Measurements from ENCODE around the gene MGAT4D. TPM values are rescaled to one million over a fixed set of nuclear protein-coding genes. Genes with fewer than 3 reads are reported as not detected.
"Not testable (repeated sequence)": the region's sequence is repeated elsewhere in the genome, so short reads cannot be mapped to it uniquely, and the experiment has no call there.

MGAT4D gene
- total and polyA plus RNA-seq, 10 of the 15 experiments (the other 5 are each of a cell fraction or from before 2014, with no cell fraction given), result not detected

DNA sequence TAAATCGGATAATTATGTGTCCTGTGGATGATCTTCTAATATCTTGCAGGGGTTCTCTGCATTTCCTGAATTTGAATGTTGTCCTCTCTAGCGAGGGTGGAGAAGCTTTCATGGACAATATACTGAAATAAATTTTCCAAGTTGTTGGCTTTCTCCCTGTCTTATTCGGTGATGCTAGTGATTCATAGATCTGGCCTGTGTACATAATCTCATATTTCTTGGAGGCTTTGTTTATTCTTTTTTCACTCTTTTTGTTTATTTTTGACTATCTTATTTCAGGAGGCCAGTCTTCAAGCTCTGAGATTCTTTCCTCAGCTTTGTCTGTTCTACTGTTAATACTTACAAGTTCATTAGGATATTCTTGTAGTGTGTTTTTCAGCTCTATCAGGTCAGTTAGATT lies 49.9 kb downstream of the MGAT4D start:
- no peak overlapping the region for H3K4me3 ChIP-seq
- SMC1A ChIA-PET (ENCODE audit: uncharacterized antibody, unreplicated experiment), result no interaction called here
- DNase-seq (ENCODE audit: low read depth, low spot score) (no peak), FAIRE-seq (no peak), ATAC-seq (no peak)
- POLR2A ChIA-PET, result no interaction called here
- in situ Hi-C loops (cut with MboI) (no loop called here), intact Hi-C loops (cut with micrococcal nuclease; ENCODE audit: unreplicated experiment) (no loop called here)
- WGBS (ENCODE audit: insufficient coverage, insufficient replicate concordance, low lambda C conversion rate, missing lambda C conversion rate), result 33% methylated on average over 3 of the region's 3 CpGs
- no peak overlapping the region for H3K4me2 ChIP-seq (ENCODE audit: control insufficient read depth, insufficient read depth)
- CTCF ChIA-PET, result interaction anchor here (1.3 kb wide), 1 partner anchor 10 kb away, joined by 4 read pairs; no protein-coding TSS in a partner anchor
- H3K36me3 ChIP-seq (ENCODE audit: control insufficient read depth in 2 of 2, insufficient read depth in 2 of 2, low read length in 1 of 2), result no peaks in the 10 kb centered on the region
- RAD21 ChIA-PET (ENCODE audit: unreplicated experiment), result no interaction called here
- no peak overlapping the region for H3K9ac ChIP-seq (ENCODE audit: control insufficient read depth, insufficient read depth, low read length)
- no peaks in the 10 kb centered on the region for H3K9me3 ChIP-seq (replicated peaks; ENCODE audit: control insufficient read depth, insufficient read depth, low read length)
- no peaks in the 10 kb centered on the region for H3K79me2 ChIP-seq (ENCODE audit: control insufficient read depth, insufficient read depth, low read length)
- no TSS peak for BruUV-seq (replicated peaks)
- H4K20me1 ChIP-seq (ENCODE audit: control insufficient read depth, insufficient read depth), result no peaks in the 10 kb centered on the region
- no peak overlapping the region for H3K27ac ChIP-seq (ENCODE audit: control insufficient read depth, insufficient read depth)
- TF ChIP-seq BCL11A (IDR thresholded peaks at IDR 0.05; ENCODE audit: low read depth, low read length), result no peak
- TF ChIP-seq SIX5 (IDR thresholded peaks at IDR 0.05; ENCODE audit: low read depth, low read length, severe bottlenecking), result no peak
- TF ChIP-seq, protein P1, sequence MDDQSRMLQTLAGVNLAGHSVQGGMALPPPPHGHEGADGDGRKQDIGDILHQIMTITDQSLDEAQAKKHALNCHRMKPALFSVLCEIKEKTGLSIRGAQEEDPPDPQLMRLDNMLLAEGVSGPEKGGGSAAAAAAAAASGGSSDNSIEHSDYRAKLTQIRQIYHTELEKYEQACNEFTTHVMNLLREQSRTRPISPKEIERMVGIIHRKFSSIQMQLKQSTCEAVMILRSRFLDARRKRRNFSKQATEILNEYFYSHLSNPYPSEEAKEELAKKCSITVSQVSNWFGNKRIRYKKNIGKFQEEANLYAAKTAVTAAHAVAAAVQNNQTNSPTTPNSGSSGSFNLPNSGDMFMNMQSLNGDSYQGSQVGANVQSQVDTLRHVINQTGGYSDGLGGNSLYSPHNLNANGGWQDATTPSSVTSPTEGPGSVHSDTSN (IDR thresholded peaks at IDR 0.05; ENCODE audit: insufficient replicate concordance, low read depth, low read length), result no peak
- no peak for TF ChIP-seq RAD51 (IDR thresholded peaks at IDR 0.05)
- TF ChIP-seq MXI1 (IDR thresholded peaks at IDR 0.05; ENCODE audit: low read depth, low read length), result no peak
- no peak for TF ChIP-seq CHD2 (IDR thresholded peaks at IDR 0.05; ENCODE audit: borderline replicate concordance, low read depth, low read length)
- no peak for TF ChIP-seq NBN (IDR thresholded peaks at IDR 0.05)
- TF ChIP-seq TCF3 (IDR thresholded peaks at IDR 0.05; ENCODE audit: borderline replicate concordance, insufficient read depth, low read depth, low read length), result no peak
- no peak for TF ChIP-seq RELA (IDR thresholded peaks at IDR 0.05; ENCODE audit: borderline replicate concordance, partially characterized antibody)
- no peak for TF ChIP-seq SPI1 (IDR thresholded peaks at IDR 0.05; ENCODE audit: borderline replicate concordance, insufficient read depth, low read depth, low read length)
- no peak for TF ChIP-seq MTA3 (IDR thresholded peaks at IDR 0.05; ENCODE audit: borderline replicate concordance, low read length)
- TF ChIP-seq WRNIP1 (IDR thresholded peaks at IDR 0.05; ENCODE audit: borderline replicate concordance, low read depth, low read length), result no peak
- TF ChIP-seq SMAD5 (IDR thresholded peaks at IDR 0.05; ENCODE audit: low read depth), result no peak
- no peak for TF ChIP-seq ZNF217 (IDR thresholded peaks at IDR 0.05)
- no peaks in the 10 kb centered on the region for H3K4me1 ChIP-seq (ENCODE audit: control insufficient read depth, insufficient read depth, low read length)
- no peaks in the 10 kb centered on the region; a peak in 2 of 4 replicates for H3K27me3 ChIP-seq (replicated peaks in 1 of 2; ENCODE audit: control insufficient read depth in 2 of 2, insufficient read depth in 2 of 2, low read length in 1 of 2)
- H2AFZ ChIP-seq (ENCODE audit: control insufficient read depth, low read depth, low read length), result no peak overlapping the region

DNA sequence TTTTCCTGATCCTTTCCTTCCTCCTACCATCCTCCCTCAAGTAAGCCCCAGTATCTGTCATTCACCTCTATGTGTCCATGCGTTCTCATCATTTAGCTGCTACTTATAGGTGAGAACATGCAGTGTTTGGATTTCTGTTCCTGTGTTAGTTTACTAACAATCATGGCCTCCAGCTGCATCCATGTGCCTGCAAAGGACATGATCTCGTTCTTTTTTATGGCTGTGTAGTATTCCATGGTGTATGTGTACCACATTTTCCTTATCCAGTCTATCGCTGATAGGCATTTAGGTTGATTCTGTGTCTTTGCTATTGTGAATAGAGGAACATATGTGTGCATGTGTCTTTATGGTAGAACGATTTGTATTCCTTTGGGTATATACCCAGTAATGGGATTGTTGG lies 53.7 kb downstream of the MGAT4D start:
- H3K27me3 ChIP-seq (replicated peaks in 1 of 2; ENCODE audit: control insufficient read depth in 2 of 2, insufficient read depth in 2 of 2, low read length in 1 of 2); H4K20me1 ChIP-seq (ENCODE audit: control insufficient read depth, insufficient read depth); H2AFZ ChIP-seq (ENCODE audit: control insufficient read depth, low read depth, low read length); FAIRE-seq; RAD21 ChIA-PET (ENCODE audit: unreplicated experiment); SMC1A ChIA-PET (ENCODE audit: uncharacterized antibody, unreplicated experiment); H3K27ac ChIP-seq (ENCODE audit: control insufficient read depth, insufficient read depth); POLR2A ChIA-PET; CTCF ChIA-PET; H3K9me3 ChIP-seq (replicated peaks; ENCODE audit: control insufficient read depth, insufficient read depth, low read length); in situ Hi-C loops (cut with MboI); H3K9ac ChIP-seq (ENCODE audit: control insufficient read depth, insufficient read depth, low read length); H3K79me2 ChIP-seq (ENCODE audit: control insufficient read depth, insufficient read depth, low read length); H3K4me2 ChIP-seq (ENCODE audit: control insufficient read depth, insufficient read depth); intact Hi-C loops (cut with micrococcal nuclease; ENCODE audit: unreplicated experiment); H3K4me1 ChIP-seq (ENCODE audit: control insufficient read depth, insufficient read depth, low read length); DNase-seq (ENCODE audit: low read depth, low spot score); ATAC-seq; H3K4me3 ChIP-seq; BruUV-seq (replicated peaks); H3K36me3 ChIP-seq (ENCODE audit: control insufficient read depth in 2 of 2, insufficient read depth in 2 of 2, low read length in 1 of 2): not testable (repeated sequence)
- WGBS (ENCODE audit: insufficient coverage, insufficient replicate concordance, low lambda C conversion rate, missing lambda C conversion rate), result 43% methylated on average over 4 of the region's 4 CpGs
